Measurements from ENCODE around the gene LUZP4. TPM values are rescaled to one million over a fixed set of nuclear protein-coding genes. Genes with fewer than 3 reads are reported as not detected.

Gene LUZP4
- total and polyA plus RNA-seq, 2 of the 8 experiments (the other 6 are each of a cell fraction or from before 2014, with no cell fraction given), result 0.17 TPM; not detected in 1

DNA sequence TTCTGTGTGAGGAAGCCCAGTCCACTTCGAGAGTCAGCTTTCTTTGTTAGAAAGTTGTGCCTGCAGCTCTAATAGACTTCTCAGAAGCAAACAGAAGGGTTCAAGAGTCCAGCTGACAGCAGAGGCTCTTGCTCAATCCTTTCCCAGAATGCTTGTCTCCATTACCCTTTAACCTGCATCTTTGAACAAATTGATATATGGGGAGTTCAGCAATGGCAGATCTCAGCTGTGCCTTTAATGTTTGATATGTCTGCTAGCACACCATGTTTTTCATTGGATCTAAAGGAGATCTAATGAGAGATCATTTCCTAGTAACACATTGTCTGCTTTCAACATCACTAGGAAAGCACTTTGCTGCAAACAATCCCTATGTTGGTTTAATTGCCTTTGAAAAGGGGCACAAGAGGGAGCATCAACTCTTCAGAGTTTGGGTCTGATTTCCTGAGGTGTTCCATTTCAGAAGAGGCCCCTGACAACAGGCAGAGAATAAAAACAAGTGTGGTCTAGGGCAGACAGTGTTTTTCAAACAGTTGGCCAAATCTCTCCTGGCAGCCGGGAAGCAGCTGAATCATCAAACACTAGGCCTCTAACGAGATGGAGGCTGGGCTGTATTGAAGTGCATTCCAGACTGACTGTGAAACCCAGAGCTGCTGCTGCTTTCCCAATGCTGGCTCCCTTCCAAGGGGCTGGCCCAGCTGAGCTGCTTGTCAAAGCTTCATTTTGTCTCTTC is 55.5 kb downstream of the LUZP4 start:
- Histone ChIP-seq H3K79me2 (ENCODE audit: control insufficient read depth in 1 of 2, insufficient read depth in 2 of 2, low read length in 2 of 2) (no peaks in the 10 kb centered on the region), H2BK20ac (ENCODE audit: low read length) (no peak overlapping the region), H3K27me3 (replicated peaks in 1 of 4; ENCODE audit: control insufficient read depth in 3 of 4, extremely low read depth in 1 of 4, insufficient read depth in 3 of 4, low read length in 3 of 4) (no peaks in the 10 kb centered on the region), H3K36me3 (ENCODE audit: control insufficient read depth in 2 of 4, insufficient read depth in 4 of 4, low read length in 3 of 4) (no peaks in the 10 kb centered on the region), H3K79me1 (ENCODE audit: low read depth, low read length) (no peaks in the 10 kb centered on the region), H3K23me2 (ENCODE audit: low read depth, low read length) (no peaks in the 10 kb centered on the region), H3K9ac (replicated peaks in 1 of 4; ENCODE audit: extremely low read depth in 1 of 4, low read depth in 3 of 4, low read length in 3 of 4) (no peak overlapping the region), H4K5ac (ENCODE audit: insufficient read length, low read depth, low read length) (no peak overlapping the region), H3K18ac (ENCODE audit: extremely low read depth, low read length) (no peak overlapping the region; the same call in 1 of the 2 replicates), H4K20me1 (replicated peaks in 1 of 2; ENCODE audit: control insufficient read depth in 1 of 2, insufficient read depth in 2 of 2, low read length in 2 of 2) (no peaks in the 10 kb centered on the region), H2AFZ (ENCODE audit: low read length) (no peak overlapping the region), H3K4me2 (ENCODE audit: insufficient read depth in 1 of 2, low read depth in 2 of 2, low read length in 2 of 2) (no peak overlapping the region), H3K14ac (ENCODE audit: insufficient read length) (no peak overlapping the region), H4K8ac (ENCODE audit: extremely low read depth, insufficient read depth, low read length) (no peak overlapping the region), H3K4me3 (ENCODE audit: extremely low read depth in 1 of 4, insufficient read depth in 2 of 4, low read depth in 3 of 4, low read length in 4 of 4) (no peak overlapping the region), H3K56ac (replicated peaks; ENCODE audit: insufficient read length, low read depth, low read length) (no peak overlapping the region), H2BK5ac (ENCODE audit: low read depth, low read length) (no peak overlapping the region), H3K27ac (ENCODE audit: low read depth, low read length) (no peak overlapping the region), H2BK12ac (ENCODE audit: low read depth, low read length) (no peak overlapping the region), H3K9me3 (ENCODE audit: insufficient read depth in 2 of 2, low read depth in 1 of 2, low read length in 1 of 2) (no peaks in the 10 kb centered on the region), H2BK120ac (replicated peaks; ENCODE audit: low read depth, low read length) (no peak overlapping the region), H2BK15ac (ENCODE audit: low read length) (no peak overlapping the region), H4K91ac (replicated peaks; ENCODE audit: insufficient read length, low read length) (no peak overlapping the region), H3K23ac (ENCODE audit: insufficient read length) (no peak overlapping the region), H3K4ac (replicated peaks; ENCODE audit: insufficient read length, low read depth, low read length) (no peak overlapping the region), H3K4me1 (replicated peaks in 1 of 4; ENCODE audit: control insufficient read depth in 3 of 4, insufficient read depth in 4 of 4, low read length in 3 of 4) (peaks cover 0 to 3% (median 0%) of the 10 kb centered on the region in 4 experiments; a peak in 1 of 7 replicates), H2AK5ac (ENCODE audit: low read depth, low read length) (no peak overlapping the region)
- TF ChIP-seq TEAD4 (IDR thresholded peaks at IDR 0.05; ENCODE audit: low read depth, low read length), result 0 out of 2 replicates have a peak, but pooled peaks have one; percentile 34
- no peak for TF ChIP-seq JUND (IDR thresholded peaks at IDR 0.05; ENCODE audit: low read length)
- TF ChIP-seq MAFK (IDR thresholded peaks at IDR 0.05; ENCODE audit: low read depth, low read length), result peak; percentile 14; the same call in 1 of the 2 replicates
- ChIA-PET POLR2A (ENCODE audit: partially characterized antibody) (no interaction called here), CTCF (ENCODE audit: partially characterized antibody) (interaction anchor here (0.5 to 1.1 kb wide), 7 partner anchors 11 to 334 kb away, joined by 3 to 4 read pairs (median 3); no protein-coding TSS in a partner anchor)
- peak in 1 of 2 experiments; percentile 0 for DNase-seq (ENCODE audit: low read depth in 1 of 2, low spot score in 2 of 2)
- FAIRE-seq, result peak; percentile 65
- WGBS, 2 experiments (ENCODE audit: extremely low coverage in 1 of 2, insufficient coverage in 1 of 2, insufficient read length in 1 of 2, insufficient replicate concordance in 2 of 2, low coverage in 1 of 2, low lambda C conversion rate in 2 of 2, missing lambda C conversion rate in 1 of 2), result 51% methylated on average over 3 of the region's 3 CpGs; no CpG with 5 or more reads in 1 of the 2 experiments
